Astrocyte (in vitro differentiated cells and primary cell): Measurements from ENCODE around the gene UNC80. TPM values are rescaled to one million over a fixed set of nuclear protein-coding genes. Genes with fewer than 3 reads are reported as not detected.

Source experiments
- DNase-seq: peaks from one replicate; pipeline ENCODE4 v3.0.0-alpha.2; 2010; ENCODE audit warnings: low read depth
- FAIRE-seq: peaks from 2 replicates; lab custom pipeline; 2011; peaks lifted over from hg19 to GRCh38; lab: Jason Lieb, UNC
- H2AFZ ChIP-seq: 2 replicates; pipeline ENCODE4 v1.6.0; 2012; ENCODE audit warnings: low read depth, low read length, inconsistent platforms
- H3K27ac ChIP-seq: 2 replicates; pipeline ENCODE4 v1.5.1; 2011; ENCODE audit warnings: low read depth, low read length, inconsistent platforms
- H3K27me3 ChIP-seq: 2 replicates; pipeline ENCODE4 v1.6.0; 2011; ENCODE audit warnings: low read length, inconsistent platforms; ENCODE audit not compliant: insufficient read depth
- H3K36me3 ChIP-seq: 2 replicates; pipeline ENCODE4 v1.5.1; 2011; ENCODE audit warnings: low read length, inconsistent platforms; ENCODE audit not compliant: insufficient read depth
- H3K4me1 ChIP-seq: 2 replicates; pipeline ENCODE4 v1.5.1; 2011; ENCODE audit warnings: low read length, inconsistent platforms; ENCODE audit not compliant: insufficient read depth
- H3K4me2 ChIP-seq: 2 replicates; pipeline ENCODE4 v1.6.0; 2012; ENCODE audit warnings: low read length, inconsistent platforms
- H3K4me3 ChIP-seq: 2 replicates; pipeline ENCODE4 v1.5.1; 2011; ENCODE audit warnings: low read depth, mild to moderate bottlenecking, low read length, inconsistent platforms; ENCODE audit not compliant: insufficient read depth
- H3K79me2 ChIP-seq: 2 replicates; pipeline ENCODE4 v1.6.0; 2012; ENCODE audit warnings: mild to moderate bottlenecking, low read length, inconsistent platforms; ENCODE audit not compliant: insufficient read depth
- H3K9ac ChIP-seq: 2 replicates; pipeline ENCODE4 v1.6.0; 2012; ENCODE audit warnings: mild to moderate bottlenecking, low read length, inconsistent platforms
- H3K9me3 ChIP-seq: 2 replicates; pipeline ENCODE4 v1.5.1; 2012; ENCODE audit warnings: low read depth, mild to moderate bottlenecking, low read length, inconsistent platforms; ENCODE audit not compliant: insufficient read depth
- H4K20me1 ChIP-seq: 2 replicates; pipeline ENCODE4 v1.6.0; 2012; ENCODE audit warnings: low read length, inconsistent platforms; ENCODE audit not compliant: insufficient read depth
- H3K27ac Mint-ChIP-seq: one replicate; pipeline ENCODE4 v1.8.0; 2021; ENCODE audit warnings: mild to moderate bottlenecking, mixed read lengths; ENCODE audit not compliant: unreplicated experiment
- H3K27me3 Mint-ChIP-seq: one replicate; pipeline ENCODE4 v1.8.0; 2021; ENCODE audit warnings: low read depth, mixed read lengths; ENCODE audit not compliant: unreplicated experiment
- H3K36me3 Mint-ChIP-seq: one replicate; pipeline ENCODE4 v1.8.0; 2021; ENCODE audit warnings: low read depth, mixed read lengths; ENCODE audit not compliant: unreplicated experiment
- H3K4me1 Mint-ChIP-seq: one replicate; pipeline ENCODE4 v1.8.0; 2021; ENCODE audit warnings: low read depth, mixed read lengths; ENCODE audit not compliant: unreplicated experiment
- H3K4me3 Mint-ChIP-seq: one replicate; pipeline ENCODE4 v1.8.0; 2021; ENCODE audit warnings: mild to moderate bottlenecking, moderate library complexity, mixed read lengths; ENCODE audit not compliant: unreplicated experiment
- H3K9me3 Mint-ChIP-seq: one replicate; pipeline ENCODE4 v1.8.0; 2021; ENCODE audit warnings: mild to moderate bottlenecking, mixed read lengths; ENCODE audit not compliant: unreplicated experiment
- CTCF ChIP-seq: IDR thresholded peaks from 2 replicates; pipeline ENCODE4 v1.5.1; 2011; ENCODE audit warnings: low read depth, mild to moderate bottlenecking, inconsistent platforms, low read length, moderate library complexity; ENCODE audit not compliant: insufficient read depth
- EZH2 ChIP-seq: IDR thresholded peaks from 2 replicates; pipeline ENCODE4 v1.6.1; 2012; ENCODE audit warnings: mild to moderate bottlenecking, low read length, inconsistent platforms; ENCODE audit not compliant: insufficient read depth
- total RNA-seq: library from RNA; stranded (reverse); gene quantifications from 2 replicates; pipeline ENCODE4 v1.2.1, GENCODE V29; 2021

UNC80 gene
- total RNA-seq, 1 donor from 2014 or later, result 0.27 TPM

GRCh38 chr2:209845666-209846065, 74.0 kb downstream of the UNC80 start:
- H3K9me3 ChIP-seq, result no peaks in the 10 kb centered on the region
- H3K79me2 ChIP-seq, result no peaks in the 10 kb centered on the region
- H3K9me3 Mint-ChIP-seq, result no peaks in the 10 kb centered on the region
- no peak overlapping the region for H3K27ac ChIP-seq
- no peaks in the 10 kb centered on the region for H4K20me1 ChIP-seq
- no peaks in the 10 kb centered on the region for H3K27me3 Mint-ChIP-seq
- H3K4me1 ChIP-seq, result no peaks in the 10 kb centered on the region
- H3K36me3 Mint-ChIP-seq, result no peaks in the 10 kb centered on the region
- no peak for TF ChIP-seq EZH2
- no peak for TF ChIP-seq CTCF
- FAIRE-seq (no peak), DNase-seq (no peak)
- no peak overlapping the region for H2AFZ ChIP-seq
- H3K27me3 ChIP-seq, result no peaks in the 10 kb centered on the region
- H3K4me2 ChIP-seq, result no peak overlapping the region
- no peak overlapping the region for H3K4me3 ChIP-seq
- H3K4me3 Mint-ChIP-seq, result no peak overlapping the region
- no peak overlapping the region for H3K9ac ChIP-seq
- no peak overlapping the region for H3K27ac Mint-ChIP-seq
- H3K4me1 Mint-ChIP-seq, result no peaks in the 10 kb centered on the region
- H3K36me3 ChIP-seq, result no peaks in the 10 kb centered on the region

GRCh38 chr2:209864716-209865295, 93.2 kb downstream of the UNC80 start:
- no peaks in the 10 kb centered on the region for H3K79me2 ChIP-seq
- no peak overlapping the region for H3K4me3 Mint-ChIP-seq
- no peaks in the 10 kb centered on the region for H3K36me3 Mint-ChIP-seq
- H3K4me3 ChIP-seq, result no peak overlapping the region
- H3K27ac Mint-ChIP-seq, result no peak overlapping the region
- H3K9me3 ChIP-seq, result peaks cover 4% of the 10 kb centered on the region
- no peak overlapping the region for H3K27ac ChIP-seq
- TF ChIP-seq EZH2 (no peak), CTCF (no peak)
- H3K4me1 ChIP-seq, result no peaks in the 10 kb centered on the region
- H3K9ac ChIP-seq, result no peak overlapping the region
- H2AFZ ChIP-seq, result no peak overlapping the region
- no peaks in the 10 kb centered on the region for H3K4me1 Mint-ChIP-seq
- no peak overlapping the region for H3K4me2 ChIP-seq
- H3K9me3 Mint-ChIP-seq, result peaks cover 2% of the 10 kb centered on the region
- DNase-seq (no peak), FAIRE-seq (no peak)
- H3K27me3 Mint-ChIP-seq, result no peaks in the 10 kb centered on the region
- H3K27me3 ChIP-seq, result no peaks in the 10 kb centered on the region
- no peaks in the 10 kb centered on the region for H3K36me3 ChIP-seq
- H4K20me1 ChIP-seq, result no peaks in the 10 kb centered on the region

DNA sequence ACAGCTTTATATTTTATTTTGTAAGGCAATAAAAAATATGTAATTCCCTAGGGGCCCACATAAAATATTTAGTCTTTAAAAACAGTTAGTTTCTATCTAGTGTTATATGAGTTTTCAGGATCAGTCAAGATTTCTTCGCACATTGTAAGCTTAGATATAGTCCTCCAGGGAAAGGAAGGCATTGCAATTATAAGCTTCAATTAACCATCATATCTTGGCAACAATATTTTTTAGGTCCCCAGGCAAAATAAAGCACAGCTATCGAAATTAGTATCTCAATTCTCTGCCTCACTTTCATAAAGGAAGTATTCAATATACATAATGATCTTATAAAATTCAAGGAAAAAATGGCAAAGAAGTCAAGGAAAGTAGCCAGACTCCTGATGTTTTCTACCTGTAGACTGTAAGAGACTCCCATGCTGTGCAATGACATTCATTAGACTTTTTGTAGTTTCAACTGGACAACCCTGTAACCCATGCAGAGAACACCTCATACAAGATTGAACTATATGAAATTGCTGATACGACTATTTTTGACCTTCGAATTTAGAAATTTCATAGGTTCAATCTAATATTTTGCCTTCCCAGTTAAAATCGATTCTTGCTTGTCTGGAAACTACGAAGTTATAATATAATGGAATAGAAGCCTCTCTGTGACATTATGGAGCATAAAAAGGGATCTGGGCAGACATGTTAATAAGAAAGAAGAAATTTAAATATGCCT, 96.8 kb downstream of the UNC80 start:
- H4K20me1 ChIP-seq, result no peaks in the 10 kb centered on the region
- no peak overlapping the region for H3K4me3 ChIP-seq
- H3K9ac ChIP-seq, result no peak overlapping the region
- Mint-ChIP-seq H3K27me3 (no peaks in the 10 kb centered on the region), H3K4me3 (no peak overlapping the region), H3K4me1 (no peaks in the 10 kb centered on the region), H3K27ac (no peak overlapping the region), H3K9me3 (peaks cover 3% of the 10 kb centered on the region), H3K36me3 (no peaks in the 10 kb centered on the region)
- FAIRE-seq, result no peak
- TF ChIP-seq EZH2, result no peak
- TF ChIP-seq CTCF, result no peak
- no peak overlapping the region for H3K4me2 ChIP-seq
- H3K27ac ChIP-seq, result no peak overlapping the region
- no peaks in the 10 kb centered on the region for H3K79me2 ChIP-seq
- H2AFZ ChIP-seq, result no peak overlapping the region
- peaks cover 4% of the 10 kb centered on the region for H3K9me3 ChIP-seq
- no peaks in the 10 kb centered on the region for H3K27me3 ChIP-seq
- H3K4me1 ChIP-seq, result no peaks in the 10 kb centered on the region
- no peak for DNase-seq
- H3K36me3 ChIP-seq, result no peaks in the 10 kb centered on the region
